ENCODE results near the gene ZNF407. TPM values are rescaled to one million over a fixed set of nuclear protein-coding genes. Genes with fewer than 3 reads are reported as not detected.

ZNF407 gene
- total RNA-seq, 1 donor, result 16.6 TPM

- Histone ChIP-seq H3K4me3 (ENCODE audit: insufficient read depth, low read length) (no peak overlapping the region), H3K4me2 (ENCODE audit: insufficient read depth, low read length) (no peak overlapping the region), H3K27me3 (ENCODE audit: insufficient read depth, low read length) (no peaks in the 10 kb centered on the region), H2AFZ (ENCODE audit: low read length) (no peak overlapping the region), H4K20me1 (ENCODE audit: insufficient read depth, low read length) (no peaks in the 10 kb centered on the region), H3K27ac (ENCODE audit: low read depth, low read length) (no peak overlapping the region), H3K4me1 (ENCODE audit: insufficient read depth, low read length) (no peaks in the 10 kb centered on the region), H3K9me3 (ENCODE audit: low read depth, low read length) (no peaks in the 10 kb centered on the region), H3K36me3 (ENCODE audit: insufficient read depth, low read length) (no peaks in the 10 kb centered on the region), H3K79me2 (ENCODE audit: insufficient read depth, low read length) (no peaks in the 10 kb centered on the region)
- no peak for TF ChIP-seq CTCF (IDR thresholded peaks at IDR 0.05; ENCODE audit: extremely low read depth, low read depth, low read length)
- DNase-seq (ENCODE audit: insufficient read length, low spot score, missing footprints), result no peak
These were observed 405.4 kb downstream of the ZNF407 start for GRCh38 chr18:75003039-75003438.

GRCh38 chr18:75003764-75004690 is 406.4 kb downstream of the ZNF407 start:
- Histone ChIP-seq H3K4me3 (ENCODE audit: insufficient read depth, low read length) (no peak overlapping the region), H3K36me3 (ENCODE audit: insufficient read depth, low read length) (no peaks in the 10 kb centered on the region), H3K27me3 (ENCODE audit: insufficient read depth, low read length) (no peaks in the 10 kb centered on the region), H2AFZ (ENCODE audit: low read length) (no peak overlapping the region), H3K4me1 (ENCODE audit: insufficient read depth, low read length) (no peaks in the 10 kb centered on the region), H3K79me2 (ENCODE audit: insufficient read depth, low read length) (no peaks in the 10 kb centered on the region), H3K4me2 (ENCODE audit: insufficient read depth, low read length) (no peak overlapping the region), H3K27ac (ENCODE audit: low read depth, low read length) (no peak overlapping the region), H4K20me1 (ENCODE audit: insufficient read depth, low read length) (no peaks in the 10 kb centered on the region), H3K9me3 (ENCODE audit: low read depth, low read length) (no peaks in the 10 kb centered on the region)
- no peak for DNase-seq (ENCODE audit: insufficient read length, low spot score, missing footprints)
- no peak for TF ChIP-seq CTCF (IDR thresholded peaks at IDR 0.05; ENCODE audit: extremely low read depth, low read depth, low read length)

GRCh38 chr18:75005626-75006025 is 408.0 kb downstream of the ZNF407 start:
- Histone ChIP-seq H3K79me2 (ENCODE audit: insufficient read depth, low read length) (no peaks in the 10 kb centered on the region), H4K20me1 (ENCODE audit: insufficient read depth, low read length) (no peaks in the 10 kb centered on the region), H3K4me3 (ENCODE audit: insufficient read depth, low read length) (no peak overlapping the region), H3K36me3 (ENCODE audit: insufficient read depth, low read length) (no peaks in the 10 kb centered on the region), H3K27me3 (ENCODE audit: insufficient read depth, low read length) (no peaks in the 10 kb centered on the region), H3K4me1 (ENCODE audit: insufficient read depth, low read length) (peaks cover 3% of the 10 kb centered on the region), H2AFZ (ENCODE audit: low read length) (no peak overlapping the region), H3K4me2 (ENCODE audit: insufficient read depth, low read length) (no peak overlapping the region), H3K9me3 (ENCODE audit: low read depth, low read length) (no peaks in the 10 kb centered on the region), H3K27ac (ENCODE audit: low read depth, low read length) (no peak overlapping the region)
- no peak for TF ChIP-seq CTCF (IDR thresholded peaks at IDR 0.05; ENCODE audit: extremely low read depth, low read depth, low read length)
- DNase-seq (ENCODE audit: insufficient read length, low spot score, missing footprints), result no peak

GRCh38 chr18:75008186-75008585 is 410.5 kb downstream of the ZNF407 start:
- no peak overlapping the region for H3K4me2 ChIP-seq (ENCODE audit: insufficient read depth, low read length)
- H3K4me3 ChIP-seq (ENCODE audit: insufficient read depth, low read length), result no peak overlapping the region
- H3K9me3 ChIP-seq (ENCODE audit: low read depth, low read length), result no peaks in the 10 kb centered on the region
- H2AFZ ChIP-seq (ENCODE audit: low read length), result no peak overlapping the region
- H3K79me2 ChIP-seq (ENCODE audit: insufficient read depth, low read length), result no peaks in the 10 kb centered on the region
- no peaks in the 10 kb centered on the region for H4K20me1 ChIP-seq (ENCODE audit: insufficient read depth, low read length)
- TF ChIP-seq CTCF (IDR thresholded peaks at IDR 0.05; ENCODE audit: extremely low read depth, low read depth, low read length), result no peak
- H3K36me3 ChIP-seq (ENCODE audit: insufficient read depth, low read length), result no peaks in the 10 kb centered on the region
- H3K27ac ChIP-seq (ENCODE audit: low read depth, low read length), result no peak overlapping the region
- H3K27me3 ChIP-seq (ENCODE audit: insufficient read depth, low read length), result no peaks in the 10 kb centered on the region
- peaks cover 3% of the 10 kb centered on the region for H3K4me1 ChIP-seq (ENCODE audit: insufficient read depth, low read length)
- no peak for DNase-seq (ENCODE audit: insufficient read length, low spot score, missing footprints)

All from osteoblast (primary cell).